ENCODE data around the gene C2CD2L. TPM values are rescaled to one million over a fixed set of nuclear protein-coding genes. Genes with fewer than 3 reads are reported as not detected.

The C2CD2L gene
- total and polyA plus RNA-seq, 2 of the 4 experiments (the other 2 are of a cell fraction): 2.2 to 8.7 TPM

DNA sequence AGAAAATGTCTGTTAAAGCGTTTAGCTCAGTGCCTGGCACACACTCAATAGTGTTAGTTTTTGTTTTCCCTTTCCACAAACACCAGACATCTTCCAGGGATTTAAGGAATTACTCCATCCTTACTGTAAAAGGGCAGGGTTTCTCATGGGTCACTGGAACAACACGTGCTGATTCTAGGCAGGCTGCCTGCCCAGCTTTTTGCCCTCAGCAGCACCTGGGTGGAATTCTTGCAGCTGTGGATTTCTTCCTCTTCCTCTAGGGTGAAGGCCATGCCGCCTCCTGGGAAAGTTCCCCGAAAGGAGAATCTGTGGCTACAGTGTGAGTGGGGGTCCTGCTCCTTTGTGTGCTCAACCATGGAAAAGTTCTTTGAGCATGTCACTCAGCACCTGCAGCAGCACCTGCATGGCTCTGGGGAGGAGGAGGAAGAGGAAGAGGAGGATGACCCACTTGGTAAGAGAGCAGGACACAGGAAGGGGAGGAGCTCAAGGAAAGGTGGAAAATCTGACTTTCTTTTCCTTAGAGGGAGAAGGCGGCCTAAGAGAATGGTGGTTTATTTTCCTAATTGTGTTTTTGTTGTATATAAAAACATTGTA, 19.6 kb downstream of the C2CD2L start:
- ATAC-seq (ENCODE audit: low read depth): no peak
- H4K91ac ChIP-seq (ENCODE audit: insufficient read depth, low read depth, low read length): no peak overlapping the region
- dilution Hi-C loops (cut with HindIII; ENCODE audit: low sequenced_read_pairs, unreplicated experiment) (no loop called here), in situ Hi-C loops (cut with MboI; ENCODE audit: low sequenced_read_pairs) (no loop called here), intact Hi-C loops (cut with micrococcal nuclease) (no loop called here)
- ChIA-PET POLR2A (ENCODE audit: unreplicated experiment) (interaction anchor here (0.7 kb wide), 1 partner anchor 43 kb away, joined by 3 read pairs; no protein-coding TSS in a partner anchor), CTCF (no interaction called here)
- H3K4me1 ChIP-seq (ENCODE audit: control insufficient read depth, insufficient read depth, low read length): peaks cover 3% of the 10 kb centered on the region
- no peak overlapping the region for H3K4me2 ChIP-seq (ENCODE audit: low read depth, low read length)
- DNase-seq: no peak
- no peak overlapping the region for H2BK20ac ChIP-seq (ENCODE audit: low read depth, low read length)
- no peak overlapping the region for H3K23ac ChIP-seq (ENCODE audit: low read depth, low read length)
- no peak overlapping the region for H4K5ac ChIP-seq (ENCODE audit: low read depth, low read length)
- no peak overlapping the region for H3K9ac ChIP-seq (ENCODE audit: low read depth, low read length)
- H3K56ac ChIP-seq (ENCODE audit: extremely low read depth, insufficient read depth, low read length): no peak overlapping the region
- BruUV-seq (replicated peaks): no TSS peak
- H2AK5ac ChIP-seq (ENCODE audit: low read depth, low read length): no peak overlapping the region
- H3K9me1 ChIP-seq (ENCODE audit: insufficient read depth, low read length): peaks cover 6% of the 10 kb centered on the region; the same call in 1 of the 2 replicates
- WGBS, 2 experiments (ENCODE audit: extremely low coverage in 2 of 2, insufficient read length in 1 of 2): 20% methylated on average over 1 of the region's 5 CpGs; no CpG with 5 or more reads in 1 of the 2 experiments
- no peak overlapping the region for H3K18ac ChIP-seq (ENCODE audit: low read depth, low read length)
- H2BK120ac ChIP-seq (ENCODE audit: low read depth, low read length): no peak overlapping the region
- no peak overlapping the region for H2BK5ac ChIP-seq (ENCODE audit: low read depth, low read length, poor library complexity, severe bottlenecking)
- H4K8ac ChIP-seq (ENCODE audit: low read depth in 2 of 2, low read length in 2 of 2): no peak overlapping the region
- H3K4ac ChIP-seq (ENCODE audit: low read depth, low read length): no peak overlapping the region
- no peaks in the 10 kb centered on the region for H3K27me3 ChIP-seq (ENCODE audit: control insufficient read depth, insufficient read depth, low read length)
- no peak overlapping the region for H3K14ac ChIP-seq (replicated peaks; ENCODE audit: low read depth, low read length)
- H2BK15ac ChIP-seq (ENCODE audit: low read depth, low read length): no peak overlapping the region
- TF ChIP-seq CHD1 (IDR thresholded peaks at IDR 0.05; ENCODE audit: low read depth, low read length) (no peak), MAZ (IDR thresholded peaks at IDR 0.05; ENCODE audit: borderline replicate concordance, low read depth, low read length) (no peak), FOS (IDR thresholded peaks at IDR 0.05; ENCODE audit: low read depth, low read length) (no peak), MAFK (IDR thresholded peaks at IDR 0.05; ENCODE audit: low read depth, low read length) (no peak)
- TF ChIP-seq, protein P1, sequence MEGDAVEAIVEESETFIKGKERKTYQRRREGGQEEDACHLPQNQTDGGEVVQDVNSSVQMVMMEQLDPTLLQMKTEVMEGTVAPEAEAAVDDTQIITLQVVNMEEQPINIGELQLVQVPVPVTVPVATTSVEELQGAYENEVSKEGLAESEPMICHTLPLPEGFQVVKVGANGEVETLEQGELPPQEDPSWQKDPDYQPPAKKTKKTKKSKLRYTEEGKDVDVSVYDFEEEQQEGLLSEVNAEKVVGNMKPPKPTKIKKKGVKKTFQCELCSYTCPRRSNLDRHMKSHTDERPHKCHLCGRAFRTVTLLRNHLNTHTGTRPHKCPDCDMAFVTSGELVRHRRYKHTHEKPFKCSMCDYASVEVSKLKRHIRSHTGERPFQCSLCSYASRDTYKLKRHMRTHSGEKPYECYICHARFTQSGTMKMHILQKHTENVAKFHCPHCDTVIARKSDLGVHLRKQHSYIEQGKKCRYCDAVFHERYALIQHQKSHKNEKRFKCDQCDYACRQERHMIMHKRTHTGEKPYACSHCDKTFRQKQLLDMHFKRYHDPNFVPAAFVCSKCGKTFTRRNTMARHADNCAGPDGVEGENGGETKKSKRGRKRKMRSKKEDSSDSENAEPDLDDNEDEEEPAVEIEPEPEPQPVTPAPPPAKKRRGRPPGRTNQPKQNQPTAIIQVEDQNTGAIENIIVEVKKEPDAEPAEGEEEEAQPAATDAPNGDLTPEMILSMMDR (conservative IDR thresholded peaks at IDR 0.05; ENCODE audit: low read depth, low read length): no peak
- TF ChIP-seq, protein P2, sequence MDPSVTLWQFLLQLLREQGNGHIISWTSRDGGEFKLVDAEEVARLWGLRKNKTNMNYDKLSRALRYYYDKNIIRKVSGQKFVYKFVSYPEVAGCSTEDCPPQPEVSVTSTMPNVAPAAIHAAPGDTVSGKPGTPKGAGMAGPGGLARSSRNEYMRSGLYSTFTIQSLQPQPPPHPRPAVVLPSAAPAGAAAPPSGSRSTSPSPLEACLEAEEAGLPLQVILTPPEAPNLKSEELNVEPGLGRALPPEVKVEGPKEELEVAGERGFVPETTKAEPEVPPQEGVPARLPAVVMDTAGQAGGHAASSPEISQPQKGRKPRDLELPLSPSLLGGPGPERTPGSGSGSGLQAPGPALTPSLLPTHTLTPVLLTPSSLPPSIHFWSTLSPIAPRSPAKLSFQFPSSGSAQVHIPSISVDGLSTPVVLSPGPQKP (IDR thresholded peaks at IDR 0.05; ENCODE audit: borderline replicate concordance, low read depth, low read length): no peak
- no peaks in the 10 kb centered on the region; the same call in 1 of the 2 replicates for H4K20me1 ChIP-seq (ENCODE audit: insufficient read depth, low read length)
- peaks cover 24% of the 10 kb centered on the region for H3K36me3 ChIP-seq (ENCODE audit: control insufficient read depth, insufficient read depth, low read length)
- no peak overlapping the region for H3K4me3 ChIP-seq (ENCODE audit: insufficient read depth, low read depth, low read length)
- H3K27ac ChIP-seq (ENCODE audit: insufficient read depth, low read length): no peak overlapping the region
- no peaks in the 10 kb centered on the region for H3K9me3 ChIP-seq (ENCODE audit: control insufficient read depth, insufficient read depth, low read length)
- peak overlapping the region; percentile 8 for H2AFZ ChIP-seq (replicated peaks; ENCODE audit: low read length, poor library complexity)
- H3K79me1 ChIP-seq (ENCODE audit: low read depth in 1 of 2, low read length in 2 of 2): peaks cover 14 to 43% of the 10 kb centered on the region in 2 experiments
- no peak overlapping the region for H2AK9ac ChIP-seq (replicated peaks; ENCODE audit: low read depth, low read length, poor library complexity)
